ENCODE measurements around the gene RASGRF2.
"Not testable (repeated sequence)": the region's sequence is repeated elsewhere in the genome, so short reads cannot be mapped to it uniquely, and the experiment has no call there.

RASGRF2 gene

DNA sequence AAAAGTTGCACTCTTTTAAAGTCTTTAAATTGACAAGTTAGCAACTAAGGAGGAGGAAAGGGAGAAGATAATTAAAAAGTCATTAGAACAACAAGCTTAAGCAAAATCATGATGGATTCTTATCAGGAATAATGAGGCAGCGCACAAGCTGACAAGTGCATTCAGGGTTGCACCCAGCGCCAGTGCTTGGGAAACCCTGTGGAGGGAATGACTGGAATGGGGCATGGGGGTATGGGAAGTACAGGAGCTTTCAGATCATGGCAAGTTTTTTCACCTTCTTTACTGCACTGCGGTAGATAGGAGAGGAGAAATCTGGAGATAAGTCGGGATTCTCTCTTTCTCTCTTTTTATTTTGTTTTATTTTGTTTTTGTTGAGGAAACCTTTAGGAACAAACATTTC lies 155.1 kb downstream of the RASGRF2 start:
- in situ Hi-C loops (cut with MboI; ENCODE audit: low pct_unique_long_range_greater_than_20kb, low sequenced_read_pairs) = no loop called here
- no peak for DNase-seq

DNA sequence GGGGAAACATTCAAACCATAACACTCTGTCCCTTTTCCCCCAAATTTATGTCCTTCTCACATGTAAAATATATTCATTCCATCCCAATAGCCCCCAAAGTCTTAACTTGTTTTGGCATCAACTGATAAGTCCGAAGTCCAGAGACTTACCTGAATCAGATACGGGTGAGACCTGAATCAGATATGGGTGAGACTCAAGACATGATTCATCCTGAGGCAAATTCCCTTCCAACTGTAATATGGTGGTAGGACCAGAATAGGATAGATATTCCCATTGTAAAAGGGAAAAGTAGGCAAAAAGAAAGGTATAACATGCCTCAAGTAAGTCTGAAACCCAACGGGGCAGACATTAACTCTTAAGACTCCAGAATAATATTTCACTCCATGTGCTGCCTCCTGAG lies 157.4 kb downstream of the RASGRF2 start:
- DNase-seq = no peak
- in situ Hi-C loops (cut with MboI; ENCODE audit: low pct_unique_long_range_greater_than_20kb, low sequenced_read_pairs) = no loop called here

DNA sequence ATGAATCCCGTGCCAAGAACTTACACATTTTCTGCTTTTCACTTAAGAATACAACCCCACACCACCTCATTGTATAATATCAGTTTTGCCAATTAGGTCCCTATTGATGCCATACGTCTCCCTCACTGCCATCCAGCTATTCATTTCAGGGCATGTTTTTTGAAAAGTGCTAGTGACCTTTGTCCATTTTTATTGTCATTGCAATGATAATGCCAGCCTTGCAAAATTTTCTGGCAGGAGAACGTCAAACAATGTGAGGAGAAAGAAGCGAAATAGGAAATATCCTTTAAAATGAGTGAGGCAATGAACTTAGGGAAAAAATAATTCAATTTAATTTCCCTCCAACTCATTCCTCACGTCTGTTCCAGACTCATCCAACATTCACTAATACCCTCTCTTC lies 161.1 kb downstream of the RASGRF2 start:
- in situ Hi-C loops (cut with MboI; ENCODE audit: low pct_unique_long_range_greater_than_20kb, low sequenced_read_pairs) = no loop called here
- no peak for DNase-seq

DNA sequence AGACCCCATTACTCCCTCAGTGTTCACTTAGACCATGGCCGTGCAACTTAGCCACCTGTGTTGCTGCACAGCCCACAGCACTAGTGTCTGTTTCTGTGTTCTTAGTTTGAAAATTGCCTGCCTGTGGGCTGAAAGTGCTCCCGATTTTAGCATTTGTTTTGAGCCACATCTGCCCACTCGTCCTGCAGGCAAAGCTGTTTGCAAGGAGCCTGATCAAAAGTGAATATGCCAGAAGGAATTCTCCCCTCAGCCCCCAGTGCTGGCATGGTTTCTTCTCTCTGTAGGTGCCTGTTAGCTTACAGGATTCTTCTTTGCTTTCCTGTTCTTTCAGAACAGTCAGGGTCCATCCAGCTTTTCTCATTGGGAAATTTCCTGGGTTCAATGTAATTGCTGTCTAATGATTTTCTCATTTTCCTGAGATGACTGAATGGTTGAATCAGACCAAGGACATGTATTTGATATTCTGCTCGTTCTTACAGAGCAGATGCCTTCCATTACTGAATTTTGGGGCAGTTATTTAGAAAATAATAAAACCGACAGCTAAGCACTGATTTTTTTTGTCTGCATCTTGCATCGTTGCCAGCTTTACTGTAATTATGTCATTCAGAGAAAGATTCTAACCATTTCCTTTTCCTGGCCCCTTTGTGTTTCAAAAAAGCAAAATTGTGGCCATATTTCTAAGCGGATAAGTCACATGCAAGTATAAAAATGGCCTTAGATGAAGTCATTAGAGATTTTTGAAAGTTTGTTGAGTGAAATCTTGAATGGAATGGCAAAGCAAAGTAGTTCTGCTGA lies 161.9 kb downstream of the RASGRF2 start:
- in situ Hi-C loops (cut with MboI; ENCODE audit: low pct_unique_long_range_greater_than_20kb, low sequenced_read_pairs) = no loop called here
- no peak for DNase-seq

DNA sequence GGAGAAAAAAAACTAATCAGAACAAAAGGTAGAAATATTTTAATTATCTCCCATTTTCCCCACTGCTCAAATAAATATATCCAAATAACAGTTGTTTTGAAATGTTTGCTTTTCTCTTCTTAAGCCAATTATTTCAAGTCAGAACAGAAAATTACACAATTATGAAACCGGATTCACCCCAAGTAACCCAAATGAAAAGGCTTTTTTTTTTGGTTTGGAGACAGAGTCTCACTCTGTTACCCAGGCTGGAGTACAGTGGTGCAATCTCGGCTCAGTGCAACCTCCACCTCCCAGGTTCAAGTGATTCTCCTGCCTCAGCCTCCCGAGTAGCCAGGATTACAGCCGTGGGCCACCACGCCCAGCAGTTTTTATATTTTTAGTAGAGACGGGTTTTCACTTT lies 164.5 kb downstream of the RASGRF2 start:
- in situ Hi-C loops (cut with MboI; ENCODE audit: low pct_unique_long_range_greater_than_20kb, low sequenced_read_pairs); DNase-seq: not testable (repeated sequence)

DNA sequence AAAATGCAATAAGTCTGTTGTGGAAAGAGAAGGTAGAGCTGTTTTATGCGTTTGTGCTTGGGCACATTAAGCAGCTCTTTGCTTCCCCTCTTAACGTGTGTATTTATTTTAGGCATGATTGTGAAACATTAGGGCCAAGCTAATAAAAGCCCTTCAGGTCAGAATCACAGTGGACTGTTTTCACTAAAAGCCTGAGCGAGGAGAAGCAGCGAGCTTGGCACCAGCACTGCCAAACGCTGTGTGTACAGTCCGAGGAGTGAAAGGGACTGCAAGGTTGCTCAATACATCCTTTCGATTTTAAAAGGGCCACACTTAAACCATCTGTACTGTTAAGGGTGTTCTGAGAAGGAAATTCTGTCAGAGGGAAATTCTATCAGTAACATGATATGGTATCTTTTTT lies 165.8 kb downstream of the RASGRF2 start:
- no peak for DNase-seq
- in situ Hi-C loops (cut with MboI; ENCODE audit: low pct_unique_long_range_greater_than_20kb, low sequenced_read_pairs) = no loop called here

DNA sequence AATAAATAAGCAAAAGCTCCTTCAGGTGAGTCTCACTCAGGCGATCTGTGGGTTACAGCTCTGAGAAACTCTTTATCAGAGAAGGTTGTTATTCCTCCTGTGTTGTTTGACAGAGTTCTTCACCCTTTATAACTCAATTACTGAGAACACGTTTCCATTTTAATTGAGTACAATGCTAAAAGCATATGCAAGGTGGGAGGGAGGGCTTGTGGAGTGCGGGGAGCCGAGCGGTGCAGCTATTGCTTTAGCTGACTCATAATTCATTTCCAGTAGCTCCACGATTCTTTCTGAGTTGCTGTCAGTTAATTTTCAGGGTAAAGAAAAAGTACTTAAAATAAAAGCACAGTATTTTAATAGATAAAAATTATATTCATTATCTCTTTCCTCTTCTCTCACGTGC lies 168.3 kb downstream of the RASGRF2 start:
- DNase-seq = no peak
- in situ Hi-C loops (cut with MboI; ENCODE audit: low pct_unique_long_range_greater_than_20kb, low sequenced_read_pairs) = no loop called here

DNA sequence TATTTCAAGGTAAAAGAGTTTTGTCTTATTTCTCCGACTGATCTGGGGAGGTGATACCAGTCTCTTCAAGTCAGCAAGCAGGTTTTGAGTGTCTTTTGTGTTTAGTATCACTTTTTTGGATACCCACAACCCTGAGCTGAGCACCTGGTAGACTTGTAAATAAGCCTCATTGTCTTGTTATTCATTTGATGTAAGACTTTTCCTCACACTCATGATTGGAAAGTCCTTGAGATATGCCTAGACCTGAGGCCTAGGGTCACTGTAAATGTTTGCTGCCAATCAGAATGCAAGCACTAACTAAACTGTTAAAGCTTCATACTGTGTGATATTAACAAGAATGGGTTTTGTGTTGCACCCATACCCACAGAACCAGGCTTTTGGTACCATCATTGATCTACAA lies 172.2 kb downstream of the RASGRF2 start:
- in situ Hi-C loops (cut with MboI; ENCODE audit: low pct_unique_long_range_greater_than_20kb, low sequenced_read_pairs) = no loop called here
- no peak for DNase-seq

DNA sequence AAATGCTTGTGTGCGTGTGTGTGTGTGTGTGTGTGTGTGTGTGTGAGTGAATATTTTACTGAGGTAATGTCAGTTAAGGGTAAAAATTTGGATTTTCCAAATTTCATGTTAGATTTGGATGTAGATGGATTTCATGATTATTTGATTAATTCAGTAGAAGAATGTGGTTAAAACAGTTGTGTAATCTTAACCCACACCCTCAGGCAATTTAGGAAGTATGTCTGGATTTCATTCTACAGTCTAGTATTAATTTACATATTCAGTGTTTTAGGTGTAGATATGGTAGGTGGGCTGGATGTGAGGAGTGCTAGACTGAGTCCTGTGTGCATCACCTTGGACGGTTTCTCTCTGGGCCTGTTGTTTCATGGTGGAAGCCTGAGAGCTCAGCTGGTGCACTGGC lies 173.9 kb downstream of the RASGRF2 start:
- in situ Hi-C loops (cut with MboI; ENCODE audit: low pct_unique_long_range_greater_than_20kb, low sequenced_read_pairs) = no loop called here
- no peak for DNase-seq

DNA sequence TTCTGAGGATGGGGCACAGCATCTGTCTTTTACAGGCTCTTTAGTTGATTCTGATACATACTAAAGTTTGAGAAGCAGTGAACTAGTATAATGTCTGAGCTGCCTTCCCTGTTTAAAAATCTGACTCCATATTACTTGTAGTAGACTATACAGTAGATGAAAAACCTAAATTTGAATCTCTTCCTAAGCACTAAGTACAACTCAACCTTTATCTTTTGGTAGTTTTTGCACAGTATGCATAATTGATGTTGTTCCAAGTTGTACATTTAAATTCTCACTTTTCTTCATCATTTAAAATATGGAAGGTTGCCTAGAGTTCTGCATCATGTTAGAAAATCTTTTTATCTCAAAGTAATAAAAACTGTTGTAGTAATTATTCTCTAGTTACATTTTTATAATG lies 174.4 kb downstream of the RASGRF2 start:
- in situ Hi-C loops (cut with MboI; ENCODE audit: low pct_unique_long_range_greater_than_20kb, low sequenced_read_pairs) = no loop called here
- no peak for DNase-seq

DNA sequence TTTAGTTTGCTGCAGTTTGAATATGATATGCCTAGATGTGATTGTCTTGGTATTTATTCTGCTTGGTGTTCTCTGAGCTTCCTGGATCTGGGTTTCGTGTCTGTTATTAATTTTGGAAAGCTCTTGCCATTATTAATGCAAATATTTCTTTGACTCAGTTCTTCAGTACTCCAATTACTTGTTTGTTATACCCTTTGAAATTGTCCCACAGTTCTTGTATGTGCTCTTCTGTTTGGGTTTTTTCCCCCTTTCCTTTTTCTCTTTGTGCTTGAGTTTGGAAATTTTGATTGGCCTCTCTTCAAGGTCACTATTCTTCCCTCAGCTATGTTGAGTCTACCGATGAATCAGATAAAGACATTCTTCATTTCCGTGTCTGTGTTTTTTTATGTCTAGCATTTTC lies 176.4 kb downstream of the RASGRF2 start:
- no peak for DNase-seq
- in situ Hi-C loops (cut with MboI; ENCODE audit: low pct_unique_long_range_greater_than_20kb, low sequenced_read_pairs) = no loop called here

DNA sequence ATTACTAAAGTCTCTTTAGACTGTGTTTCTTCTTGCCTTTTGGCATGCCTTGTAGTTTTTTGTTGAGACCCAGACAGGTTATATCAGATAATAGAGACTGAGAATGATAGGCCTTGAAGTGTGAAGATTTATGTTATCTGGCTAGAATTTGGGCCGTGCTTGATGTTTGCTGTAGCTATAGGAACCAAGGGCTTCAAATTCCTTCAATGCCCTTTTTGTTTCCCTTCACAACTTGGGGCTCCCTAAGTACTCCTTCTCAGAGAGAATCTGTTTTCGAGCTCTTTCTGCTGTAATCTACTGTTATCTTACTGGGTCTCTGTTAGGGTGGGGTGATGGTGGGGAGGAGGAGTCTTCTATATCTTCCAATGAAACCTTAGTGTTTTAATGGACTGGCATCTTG lies 177.7 kb downstream of the RASGRF2 start:
- in situ Hi-C loops (cut with MboI; ENCODE audit: low pct_unique_long_range_greater_than_20kb, low sequenced_read_pairs) = no loop called here
- no peak for DNase-seq

DNA sequence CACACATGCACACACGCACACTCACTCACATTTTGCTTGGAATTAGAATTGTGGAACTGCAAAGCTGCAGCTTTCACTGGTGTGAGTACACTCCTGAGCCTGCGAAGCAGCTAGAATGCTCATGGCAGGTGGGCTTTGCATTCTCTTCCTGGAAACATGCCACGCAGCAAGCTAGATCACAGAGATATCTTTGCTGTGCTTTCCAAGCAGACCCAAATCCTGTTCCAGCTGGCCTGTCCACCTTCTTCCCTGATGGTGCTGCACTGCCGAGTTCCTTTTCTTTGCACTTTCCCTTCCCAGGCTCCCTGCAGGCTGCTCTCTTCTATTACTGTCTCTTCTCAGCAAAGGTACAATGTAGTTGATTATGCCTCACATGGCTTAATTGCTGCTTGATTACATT lies 180.3 kb downstream of the RASGRF2 start:
- no peak for DNase-seq
- in situ Hi-C loops (cut with MboI; ENCODE audit: low pct_unique_long_range_greater_than_20kb, low sequenced_read_pairs) = no loop called here

DNA sequence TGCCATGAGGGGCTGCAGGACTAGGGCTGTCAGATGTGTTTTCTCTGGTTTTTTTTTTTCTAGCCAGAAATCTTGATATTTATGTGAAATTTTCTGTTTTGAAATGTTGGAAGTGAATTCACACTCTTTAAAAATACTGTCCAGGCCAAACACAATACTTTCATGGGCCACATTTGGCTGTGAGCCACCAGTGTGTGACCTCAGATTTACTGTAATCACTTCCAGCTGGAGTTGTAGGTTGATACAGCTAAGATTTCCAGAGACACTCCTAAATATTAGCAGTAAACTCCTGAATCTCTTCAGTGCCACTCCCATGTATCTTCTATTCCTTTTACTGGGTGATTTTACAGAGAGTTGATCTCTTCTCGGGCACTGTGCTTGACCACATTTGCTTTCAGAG lies 180.8 kb downstream of the RASGRF2 start:
- in situ Hi-C loops (cut with MboI; ENCODE audit: low pct_unique_long_range_greater_than_20kb, low sequenced_read_pairs) = no loop called here
- no peak for DNase-seq

DNA sequence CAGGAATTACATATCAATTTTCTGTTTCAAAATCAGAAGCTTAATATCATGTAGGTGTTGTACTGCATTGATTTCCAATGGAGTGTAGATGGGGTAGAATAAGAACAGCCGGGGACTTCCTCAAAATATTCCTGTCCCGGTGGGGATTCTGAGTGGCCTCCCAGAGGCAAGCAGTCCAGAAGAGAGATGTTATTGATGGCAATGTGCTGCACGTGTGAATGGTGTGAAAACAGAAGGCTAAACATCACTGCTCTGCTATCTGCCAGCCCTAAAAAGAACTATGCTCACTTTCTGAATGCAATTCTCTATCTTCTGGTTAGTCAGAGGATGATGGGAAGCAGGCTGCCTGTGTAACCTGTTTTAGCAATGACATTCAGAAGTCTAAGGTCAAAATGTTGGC lies 181.9 kb downstream of the RASGRF2 start:
- no peak for DNase-seq
- in situ Hi-C loops (cut with MboI; ENCODE audit: low pct_unique_long_range_greater_than_20kb, low sequenced_read_pairs) = no loop called here

DNA sequence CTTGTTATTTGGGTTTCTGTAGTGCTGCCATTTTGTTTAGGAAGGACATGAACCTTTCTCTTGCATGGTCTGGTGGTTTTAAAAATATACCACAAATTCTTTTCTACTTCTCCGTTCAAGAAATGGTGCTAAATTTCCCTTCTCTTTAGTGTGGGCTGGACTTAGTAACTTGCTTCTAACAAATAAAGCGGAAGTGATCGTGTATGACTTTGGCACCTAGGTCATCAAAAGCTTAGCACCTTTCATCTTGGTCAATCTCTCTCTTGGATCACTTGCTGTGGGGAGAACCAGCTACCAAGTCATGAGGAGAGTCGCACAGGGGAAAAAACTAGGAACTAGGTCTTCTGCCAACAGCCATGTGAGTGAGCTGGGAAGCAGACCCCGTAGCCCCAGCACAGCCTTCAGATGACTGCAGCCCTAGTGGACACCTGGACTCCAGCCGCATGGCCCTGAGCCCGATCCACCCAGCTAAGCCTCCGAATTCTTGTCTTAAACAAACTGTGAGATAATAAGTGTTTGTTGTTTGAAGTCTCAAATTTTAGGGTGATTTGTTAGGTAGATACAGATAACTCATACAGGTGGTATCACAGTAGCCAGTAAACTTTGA lies 185.3 kb downstream of the RASGRF2 start:
- in situ Hi-C loops (cut with MboI; ENCODE audit: low pct_unique_long_range_greater_than_20kb, low sequenced_read_pairs) = no loop called here
- no peak for DNase-seq

DNA sequence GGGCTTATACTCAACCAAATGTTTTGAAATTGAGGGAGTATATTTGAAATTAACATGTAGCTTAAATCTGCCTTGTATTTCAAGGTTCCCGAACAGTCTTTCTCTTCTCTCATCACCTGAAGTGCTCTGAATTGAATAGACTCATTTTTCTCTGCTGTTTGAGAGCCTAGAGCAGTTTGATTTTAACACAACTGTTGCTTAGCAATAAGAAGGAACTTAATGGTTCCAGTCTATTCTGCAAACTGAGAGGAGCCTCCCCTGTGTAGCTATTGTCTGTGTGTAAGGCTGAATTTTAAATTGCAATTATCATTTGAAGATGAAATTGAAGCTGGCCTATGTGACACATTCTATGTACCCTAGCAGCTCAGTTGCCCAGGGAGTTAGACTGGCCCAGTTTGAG lies 185.9 kb downstream of the RASGRF2 start:
- DNase-seq = no peak
- in situ Hi-C loops (cut with MboI; ENCODE audit: low pct_unique_long_range_greater_than_20kb, low sequenced_read_pairs) = no loop called here

DNA sequence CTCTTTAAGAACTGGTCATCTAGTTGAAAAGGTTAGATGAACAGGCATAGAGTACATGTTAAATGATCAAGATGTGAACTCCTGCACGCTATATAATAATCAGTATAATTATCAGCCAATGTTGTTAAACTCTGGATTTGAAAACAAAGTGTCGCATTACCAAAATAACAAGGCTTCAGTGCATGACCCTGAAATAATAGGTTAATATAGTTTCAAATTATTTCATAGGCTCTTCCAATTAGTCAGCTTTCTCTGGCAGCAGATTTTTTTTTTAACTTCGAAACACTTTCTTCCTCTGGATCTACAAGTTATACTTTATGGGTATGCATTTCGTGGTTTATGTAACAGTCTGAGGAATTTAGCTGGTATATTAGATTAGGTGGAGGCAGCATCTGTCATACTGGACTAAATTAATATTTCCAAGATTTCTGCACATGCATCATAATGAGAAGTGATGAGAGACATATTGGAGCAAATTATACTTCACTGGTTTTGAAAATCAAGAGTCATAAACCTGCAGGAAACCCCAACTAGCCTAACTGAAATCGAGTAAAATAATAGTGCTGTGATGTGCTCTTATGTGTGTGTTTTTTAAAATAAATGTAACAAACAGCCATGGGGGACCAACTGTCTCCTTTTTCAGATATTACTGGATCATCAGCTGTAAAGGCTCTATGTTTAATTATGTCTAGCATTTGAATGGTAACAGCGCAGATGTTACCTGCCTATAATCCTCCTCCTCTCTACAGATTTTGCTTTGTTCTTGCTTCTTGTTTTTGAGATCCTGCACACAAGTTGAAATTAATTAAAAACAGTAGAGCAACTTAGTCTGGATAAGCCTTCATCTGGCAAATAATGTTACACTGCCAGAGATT lies 187.1 kb downstream of the RASGRF2 start:
- no peak for DNase-seq
- in situ Hi-C loops (cut with MboI; ENCODE audit: low pct_unique_long_range_greater_than_20kb, low sequenced_read_pairs) = no loop called here

DNA sequence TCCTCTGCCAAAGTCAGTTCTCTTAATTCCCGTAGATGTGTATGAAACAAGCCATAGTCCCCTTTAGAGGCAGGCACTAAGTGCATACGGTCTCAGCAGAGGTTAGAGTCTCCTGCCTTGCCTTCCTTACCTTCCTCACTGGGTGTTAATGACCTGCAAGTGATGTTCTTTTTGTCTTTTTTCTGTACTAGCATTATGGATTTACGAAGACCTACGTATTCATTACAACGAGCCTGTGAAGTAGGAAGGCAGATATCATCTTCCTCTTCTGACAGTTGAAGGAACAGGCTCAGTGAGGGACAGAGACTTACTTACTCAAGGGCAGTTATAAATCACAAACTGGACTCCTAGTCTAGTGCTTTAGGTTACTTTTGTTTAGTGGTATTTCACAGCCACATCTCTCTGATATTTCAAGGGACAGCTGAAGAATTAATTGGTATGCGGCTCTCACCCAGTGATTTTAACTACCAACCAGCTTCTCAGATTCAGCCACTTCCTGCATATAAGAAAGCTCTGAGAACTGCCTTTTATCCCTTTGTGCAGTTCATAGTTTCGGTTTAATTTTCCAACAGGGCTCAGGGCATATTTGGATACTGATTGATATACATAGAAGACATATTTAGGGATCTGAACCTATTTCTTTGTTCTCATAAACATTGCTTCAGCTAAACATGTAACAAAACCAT lies 187.9 kb downstream of the RASGRF2 start:
- in situ Hi-C loops (cut with MboI; ENCODE audit: low pct_unique_long_range_greater_than_20kb, low sequenced_read_pairs) = no loop called here

DNA sequence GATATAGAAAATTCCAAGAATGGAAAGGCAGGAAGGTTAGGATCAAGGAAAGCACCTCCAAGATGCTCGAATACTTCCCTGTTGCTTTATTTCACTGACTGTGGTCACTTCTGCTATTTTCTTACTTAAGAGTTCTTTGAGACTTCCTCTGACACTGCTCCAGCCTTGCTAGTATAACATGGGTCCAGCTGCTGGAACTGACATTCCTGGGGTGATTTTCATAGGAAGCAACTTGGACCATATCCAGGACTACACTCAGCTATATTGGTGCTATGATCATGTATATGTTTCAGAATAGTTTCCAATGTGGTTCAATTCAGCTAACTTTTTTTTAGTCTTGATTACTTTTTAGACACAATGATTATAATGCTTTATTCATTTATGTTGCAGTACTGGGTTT lies 191.4 kb downstream of the RASGRF2 start:
- DNase-seq = no peak
- in situ Hi-C loops (cut with MboI; ENCODE audit: low pct_unique_long_range_greater_than_20kb, low sequenced_read_pairs) = no loop called here

More for the DNA sequence above, 187.9 kb downstream of the RASGRF2 start:
- DNase-seq = no peak
